Renal pelvis (tissue), 4 donors: ENCODE data around the gene ATF6B. TPM values are rescaled to one million over a fixed set of nuclear protein-coding genes. Genes with fewer than 3 reads are reported as not detected.

Experiments
- DNase-seq: peaks from one replicate; pipeline ENCODE4 v3.0.0-alpha.2; 2013
- polyA plus RNA-seq, 3 donors: library from polyadenylated mRNA; unstranded; fragments of 120-200 nt; gene quantifications; one replicate each; pipeline ENCODE4 v1.2.1, GENCODE V29; 2013; ENCODE audit not compliant: insufficient read length in 3 of 3

Gene ATF6B
- polyA plus RNA-seq, 3 donors: 89.8 to 114 (median 96.6) TPM

- DNase-seq: no peak
These were observed 39.2 kb upstream of the ATF6B start for GRCh38 chr6:32167154-32167760.

GRCh38 chr6:32166411-32167061 is 38.5 kb upstream of the ATF6B start:
- DNase-seq: no peak

- DNase-seq: no peak
These were observed 36.2 kb upstream of the ATF6B start, which contains the start of gene EGFL8 for GRCh38 chr6:32164295-32164694. Gene EGFL8, plus strand, starts transcription at chr6:32164595. Its CDS starts 1,571 bp downstream, at chr6:32166166.

- DNase-seq: no peak
These were observed 35.7 kb upstream of the ATF6B start for GRCh38 chr6:32163559-32164258.

GRCh38 chr6:32158052-32158451 is 30.0 kb upstream of the ATF6B start:
- no peak for DNase-seq

- DNase-seq: no peak
These were observed 28.8 kb upstream of the ATF6B start for GRCh38 chr6:32156891-32157290.

- DNase-seq: peak; percentile 84
These were observed 26.6 kb upstream of the ATF6B start for GRCh38 chr6:32154514-32155161.

GRCh38 chr6:32153564-32154513 is 25.8 kb upstream of the ATF6B start, which contains the start of gene PPT2:
Gene PPT2, plus strand, starts transcription at chr6:32154141. Its CDS starts 454 bp downstream, at chr6:32154595.
- DNase-seq: peak; percentile 96

- peak; percentile 48 for DNase-seq
These were observed 24.9 kb upstream of the ATF6B start for GRCh38 chr6:32152769-32153563.

- DNase-seq: no peak
These were observed 24.1 kb upstream of the ATF6B start, which contains the start of gene PRRT1 for GRCh38 chr6:32151863-32152768. Gene PRRT1, minus strand, starts transcription at chr6:32151939. Its CDS starts 112 bp downstream, at chr6:32151827.

GRCh38 chr6:32151181-32151862 is 23.3 kb upstream of the ATF6B start:
- DNase-seq: no peak

GRCh38 chr6:32149932-32150870 is 22.2 kb upstream of the ATF6B start:
- no peak for DNase-seq

- no peak for DNase-seq
These were observed 21.2 kb upstream of the ATF6B start for GRCh38 chr6:32149092-32149755.

GRCh38 chr6:32148289-32149091 is 20.4 kb upstream of the ATF6B start:
- DNase-seq: peak; percentile 78

GRCh38 chr6:32147401-32148132 is 19.5 kb upstream of the ATF6B start:
- no peak for DNase-seq
